HG03558 (cell line): ENCODE measurements around the gene CDH12.

ENCODE experiments used
- ATAC-seq: cut with Tn5 transposase; IDR thresholded peaks from one replicate; pipeline ENCODE4 v1.9.1; 2021; ENCODE audit warnings: moderate number of reproducible peaks; ENCODE audit not compliant: unreplicated experiment; ENCODE audit errors: extremely low read depth

CDH12 gene

DNA sequence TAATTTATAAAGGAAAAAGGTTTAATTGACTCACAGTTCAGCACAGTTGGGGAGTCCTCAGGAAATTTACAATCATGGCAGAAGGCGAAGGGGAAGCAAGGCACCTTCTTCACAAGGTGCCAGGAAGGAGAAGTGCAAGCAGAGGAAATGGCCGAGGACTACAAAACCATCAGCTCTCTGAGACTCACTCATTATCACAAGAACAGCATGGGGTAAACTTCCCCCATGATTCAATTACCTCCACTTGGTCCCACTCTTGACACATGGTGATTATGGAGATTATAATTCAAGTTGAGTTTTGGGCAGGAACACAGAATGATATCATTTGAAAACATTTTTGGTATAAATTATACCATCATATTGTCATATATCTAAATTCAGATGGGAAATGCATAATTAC, 934.7 kb downstream of the CDH12 start:
- no peak for ATAC-seq

GRCh38 chr5:21910731-21911130, 942.4 kb downstream of the CDH12 start:
- ATAC-seq, result no peak

DNA sequence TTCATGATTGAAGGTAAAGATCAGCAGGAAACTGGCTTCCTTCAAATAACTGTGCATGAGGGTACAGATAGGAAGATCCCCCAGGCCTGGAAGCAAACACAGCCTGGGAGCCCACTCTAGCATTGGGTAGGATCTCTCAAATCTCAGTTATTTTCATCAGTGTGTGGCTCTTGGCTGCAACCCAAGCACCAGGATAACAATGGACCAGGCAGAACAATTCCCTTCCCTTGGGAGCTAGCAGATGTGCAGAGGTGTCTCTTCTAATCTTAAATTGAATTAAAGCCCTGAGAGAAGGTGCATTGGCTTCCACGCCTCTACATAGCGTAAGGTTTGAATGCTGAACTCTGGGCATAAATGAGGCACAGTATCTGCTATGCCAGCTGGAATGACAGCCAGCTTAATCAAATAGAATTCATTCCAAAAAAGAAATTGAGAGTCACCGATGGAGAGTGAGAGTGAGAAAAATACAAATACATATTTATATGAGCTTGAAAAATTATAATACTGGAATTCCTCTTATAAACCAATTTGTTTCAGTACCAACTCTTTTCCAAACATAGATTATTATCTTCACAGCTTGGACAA, 957.3 kb downstream of the CDH12 start:
- no peak for ATAC-seq

GRCh38 chr5:21893161-21893560, 960.0 kb downstream of the CDH12 start:
- no peak for ATAC-seq

- ATAC-seq, result no peak
Measured at GRCh38 chr5:21889581-21889980, 963.6 kb downstream of the CDH12 start.

- ATAC-seq, result no peak
Measured at GRCh38 chr5:21882074-21882745, 970.9 kb downstream of the CDH12 start.

- no peak for ATAC-seq
Measured at GRCh38 chr5:21880164-21880563, 973.0 kb downstream of the CDH12 start.

GRCh38 chr5:21862986-21863385, 990.2 kb downstream of the CDH12 start:
- no peak for ATAC-seq

GRCh38 chr5:21858441-21858840, 994.7 kb downstream of the CDH12 start:
- no peak for ATAC-seq

DNA sequence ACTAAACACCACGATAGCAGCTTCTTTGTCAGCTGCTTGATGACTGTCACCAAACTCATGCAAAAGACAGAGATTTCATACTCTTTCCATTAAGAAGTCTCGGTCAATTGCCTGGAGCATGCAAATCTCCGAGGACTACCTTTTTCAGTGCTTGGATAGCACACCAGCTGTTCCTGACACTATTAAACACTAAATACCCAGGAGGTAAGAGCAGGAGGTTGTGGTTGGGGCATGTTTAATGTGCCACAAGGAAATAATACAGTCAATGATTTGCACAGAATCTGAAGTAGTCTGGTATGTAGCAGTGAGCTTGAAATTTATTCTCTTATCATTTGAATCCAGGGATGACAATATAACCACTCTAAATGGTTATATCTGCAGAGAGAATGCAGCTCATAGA, 996.2 kb downstream of the CDH12 start:
- no peak for ATAC-seq

GRCh38 chr5:21847300-21847699, 1005.8 kb downstream of the CDH12 start:
- no peak for ATAC-seq

- no peak for ATAC-seq
Measured at GRCh38 chr5:21844960-21845359, 1008.2 kb downstream of the CDH12 start.

- no peak for ATAC-seq
Measured at GRCh38 chr5:21834863-21835262, 1018.3 kb downstream of the CDH12 start.

- peak; percentile 89 for ATAC-seq
Measured at GRCh38 chr5:21831145-21831787, 1021.9 kb downstream of the CDH12 start.

DNA sequence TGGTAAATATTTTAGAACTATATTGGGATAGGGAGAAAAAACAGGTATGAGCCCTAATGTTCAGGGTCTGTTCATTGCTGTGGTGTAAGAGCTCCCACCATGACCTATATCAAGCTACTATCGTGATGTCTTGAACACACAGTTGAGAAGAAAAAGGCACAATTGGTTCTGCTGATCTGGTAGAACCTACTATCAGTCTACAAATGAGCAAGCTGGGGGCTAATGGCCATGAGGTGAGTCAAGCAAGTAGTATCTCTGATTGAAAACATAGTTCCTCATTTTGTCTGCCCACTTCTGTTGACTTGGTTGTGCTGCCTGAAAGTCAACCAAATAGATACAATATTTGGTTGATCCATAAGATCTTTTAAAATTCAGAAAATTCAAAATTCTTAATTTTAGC, 1026.3 kb downstream of the CDH12 start:
- no peak for ATAC-seq

DNA sequence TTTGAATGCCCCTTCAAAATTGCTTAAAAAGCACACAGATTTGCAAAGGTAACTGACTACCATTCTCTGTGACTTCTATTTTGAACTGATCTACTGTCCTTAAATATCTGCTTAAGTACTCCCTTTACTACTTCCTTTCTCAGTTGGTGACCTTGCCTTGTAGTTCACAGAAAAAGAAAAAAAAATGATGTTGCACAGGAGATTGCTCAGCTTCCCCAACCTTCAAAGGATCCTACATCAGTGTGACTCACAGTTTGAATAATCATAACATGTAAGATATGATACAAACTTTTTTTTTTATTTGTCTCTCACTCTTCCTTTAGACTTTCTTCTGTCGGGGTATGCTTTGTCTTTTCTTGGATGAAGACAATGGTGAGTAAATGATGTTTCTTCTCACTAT, 1029.6 kb downstream of the CDH12 start:
- no peak for ATAC-seq

- ATAC-seq, result no peak
Measured at GRCh38 chr5:21823076-21823574, 1030.0 kb downstream of the CDH12 start.

DNA sequence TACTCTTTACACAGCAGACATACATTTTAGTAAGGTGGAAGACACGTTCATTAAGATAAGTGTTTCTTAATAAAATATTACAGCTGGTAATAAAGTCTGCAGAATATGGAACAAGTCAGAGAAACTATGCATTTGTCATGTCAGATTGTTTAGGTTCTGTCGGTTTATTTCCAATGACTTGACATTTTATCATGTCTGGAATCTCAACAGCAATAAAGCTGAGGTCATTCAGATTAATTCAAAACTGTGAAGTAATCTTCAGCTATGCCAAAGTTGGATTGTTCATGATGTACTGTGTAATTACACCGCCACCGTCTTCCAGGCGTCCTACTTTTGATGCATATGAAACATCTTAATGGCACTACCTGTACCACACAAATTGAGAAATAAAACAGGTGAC, 1032.6 kb downstream of the CDH12 start:
- ATAC-seq, result no peak

DNA sequence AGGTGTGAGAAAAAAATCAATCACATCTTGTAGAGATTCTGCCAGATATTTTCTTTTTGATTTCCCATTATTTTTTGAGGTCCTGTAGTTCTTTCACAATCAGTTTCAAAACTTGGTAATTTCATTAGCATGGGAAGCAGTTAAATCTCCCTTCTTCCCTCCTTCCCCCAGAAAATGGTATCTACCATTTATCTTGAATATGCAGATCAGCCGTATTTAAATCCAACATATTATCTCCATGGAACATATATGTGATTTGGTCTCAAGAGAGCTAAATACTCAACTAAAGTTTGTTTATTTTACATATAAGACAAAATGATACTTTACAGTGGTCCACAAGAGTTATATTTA, 1034.8 kb downstream of the CDH12 start:
- ATAC-seq, result no peak

- ATAC-seq, result no peak
Measured at GRCh38 chr5:21817668-21818369, 1035.3 kb downstream of the CDH12 start.

DNA sequence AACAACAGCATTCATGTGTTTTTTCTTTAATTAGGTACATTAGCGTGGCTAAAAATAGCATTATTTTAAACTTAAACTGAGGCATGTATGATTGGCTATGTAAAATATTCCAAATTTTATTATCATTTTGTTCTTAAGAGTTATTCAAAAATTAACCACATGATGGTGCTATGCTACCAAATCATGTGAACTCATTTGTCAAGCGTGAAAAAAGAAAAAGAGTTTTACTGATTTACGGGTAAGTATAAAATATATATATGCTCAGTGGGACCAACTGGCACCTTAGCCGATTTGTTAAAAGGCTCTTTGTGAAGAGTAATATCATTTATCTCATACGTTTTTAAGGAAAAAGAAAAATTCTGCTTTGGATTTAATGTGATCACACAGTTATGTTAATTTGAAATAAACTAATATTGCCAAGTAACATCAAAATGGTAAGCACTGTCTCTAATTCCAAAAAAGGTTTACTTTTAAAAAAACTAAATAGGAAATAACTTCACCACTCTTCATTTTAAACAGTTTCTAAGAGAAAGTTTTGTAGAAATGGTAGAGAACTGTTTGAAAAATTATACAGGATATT, 1042.3 kb downstream of the CDH12 start:
- no peak for ATAC-seq
